ENCODE measurements around the gene CLRN1. TPM values are rescaled to one million over a fixed set of nuclear protein-coding genes. Genes with fewer than 3 reads are reported as not detected.

Gene CLRN1
- total RNA-seq, 1 experiment from 2014 or later = not detected

GRCh38 chr3:150911771-150912170 is 60.8 kb downstream of the CLRN1 start:
- intact Hi-C loops (cut with micrococcal nuclease; ENCODE audit: unreplicated experiment) = no loop called here
- no peaks in the 10 kb centered on the region for H3K4me1 ChIP-seq
- H3K9me3 Mint-ChIP-seq (ENCODE audit: unreplicated experiment) = no peaks in the 10 kb centered on the region
- no peaks in the 10 kb centered on the region for H3K4me1 Mint-ChIP-seq (ENCODE audit: low read depth, unreplicated experiment)
- H3K27me3 Mint-ChIP-seq (ENCODE audit: insufficient read depth, unreplicated experiment) = peaks cover 18% of the 10 kb centered on the region
- no TSS peak for BruUV-seq (replicated peaks)
- H3K36me3 Mint-ChIP-seq (ENCODE audit: insufficient read depth, unreplicated experiment) = no peaks in the 10 kb centered on the region
- ChIA-PET CTCF (no interaction called here), POLR2A (no interaction called here)
- H3K9me3 ChIP-seq = no peaks in the 10 kb centered on the region
- no peaks in the 10 kb centered on the region for H3K36me3 ChIP-seq (ENCODE audit: control insufficient read depth, insufficient read depth, low read length)
- no peak overlapping the region for H3K27ac Mint-ChIP-seq (ENCODE audit: unreplicated experiment)
- H3K4me3 Mint-ChIP-seq (ENCODE audit: unreplicated experiment) = no peak overlapping the region
- no peak for DNase-seq
- H3K4me3 ChIP-seq (ENCODE audit: low read depth, low read length) = no peak overlapping the region
- TF ChIP-seq CTCF (IDR thresholded peaks at IDR 0.05; ENCODE audit: insufficient read depth in 1 of 2, low read depth in 1 of 2, low read length in 1 of 2, severe bottlenecking in 1 of 2, unreplicated experiment in 1 of 2) = no peak
- H3K27me3 ChIP-seq (replicated peaks; ENCODE audit: control insufficient read depth, insufficient read depth, low read length) = no peaks in the 10 kb centered on the region; the same call in 1 of the 2 replicates

- POLR2A ChIA-PET = no interaction called here
- Histone ChIP-seq H3K4me3 (ENCODE audit: low read depth, low read length) (no peak overlapping the region), H3K4me1 (no peaks in the 10 kb centered on the region), H3K9me3 (no peaks in the 10 kb centered on the region), H3K27me3 (replicated peaks; ENCODE audit: control insufficient read depth, insufficient read depth, low read length) (no peaks in the 10 kb centered on the region), H3K36me3 (ENCODE audit: control insufficient read depth, insufficient read depth, low read length) (no peaks in the 10 kb centered on the region)
- no peaks in the 10 kb centered on the region for H3K9me3 Mint-ChIP-seq (ENCODE audit: unreplicated experiment)
- no peaks in the 10 kb centered on the region for H3K36me3 Mint-ChIP-seq (ENCODE audit: insufficient read depth, unreplicated experiment)
- H3K4me1 Mint-ChIP-seq (ENCODE audit: low read depth, unreplicated experiment) = no peaks in the 10 kb centered on the region
- peaks cover 27% of the 10 kb centered on the region for H3K27me3 Mint-ChIP-seq (ENCODE audit: insufficient read depth, unreplicated experiment)
- TF ChIP-seq CTCF (IDR thresholded peaks at IDR 0.05; ENCODE audit: insufficient read depth in 1 of 2, low read depth in 1 of 2, low read length in 1 of 2, severe bottlenecking in 1 of 2, unreplicated experiment in 1 of 2) = no peak
- intact Hi-C loops (cut with micrococcal nuclease; ENCODE audit: unreplicated experiment) = no loop called here
- DNase-seq = no peak
- CTCF ChIA-PET = no interaction called here
- no peak overlapping the region for H3K4me3 Mint-ChIP-seq (ENCODE audit: unreplicated experiment)
- BruUV-seq (replicated peaks) = no TSS peak
- no peak overlapping the region for H3K27ac Mint-ChIP-seq (ENCODE audit: unreplicated experiment)
These were observed 66.1 kb downstream of the CLRN1 start for GRCh38 chr3:150906461-150906860.

- Mint-ChIP-seq H3K27ac (ENCODE audit: unreplicated experiment) (no peak overlapping the region), H3K4me3 (ENCODE audit: unreplicated experiment) (no peak overlapping the region), H3K36me3 (ENCODE audit: insufficient read depth, unreplicated experiment) (no peaks in the 10 kb centered on the region), H3K27me3 (ENCODE audit: insufficient read depth, unreplicated experiment) (peaks cover 27% of the 10 kb centered on the region), H3K4me1 (ENCODE audit: low read depth, unreplicated experiment) (no peaks in the 10 kb centered on the region), H3K9me3 (ENCODE audit: unreplicated experiment) (no peaks in the 10 kb centered on the region)
- TF ChIP-seq CTCF (IDR thresholded peaks at IDR 0.05; ENCODE audit: insufficient read depth in 1 of 2, low read depth in 1 of 2, low read length in 1 of 2, severe bottlenecking in 1 of 2, unreplicated experiment in 1 of 2) = no peak
- intact Hi-C loops (cut with micrococcal nuclease; ENCODE audit: unreplicated experiment) = no loop called here
- BruUV-seq (replicated peaks) = no TSS peak
- Histone ChIP-seq H3K27me3 (replicated peaks; ENCODE audit: control insufficient read depth, insufficient read depth, low read length) (no peaks in the 10 kb centered on the region), H3K4me1 (no peaks in the 10 kb centered on the region), H3K9me3 (no peaks in the 10 kb centered on the region), H3K36me3 (ENCODE audit: control insufficient read depth, insufficient read depth, low read length) (no peaks in the 10 kb centered on the region), H3K4me3 (ENCODE audit: low read depth, low read length) (no peak overlapping the region)
- POLR2A ChIA-PET = no interaction called here
- CTCF ChIA-PET = no interaction called here
- DNase-seq = no peak
These were observed 66.8 kb downstream of the CLRN1 start for GRCh38 chr3:150905746-150906145.
